Endothelial cell of umbilical vein (primary cell): Measurements from ENCODE around the gene RYR3. TPM values are rescaled to one million over a fixed set of nuclear protein-coding genes. Genes with fewer than 3 reads are reported as not detected.
A peak's percentile ranks its signal among the peaks of the same experiment; 100 is the strongest.

Experiments
- BruUV-seq: library from RNA; stranded (reverse); fragments of 400-500 nt; replicated peaks from 2 replicates; lab custom pipeline; 2021; lab: Mats Ljungman, UMichigan
- CTCF ChIA-PET: fragments of 300-600, 350-600 bp; sonication (Branson Sonifier 250); formaldehyde crosslinking; loops from one replicate; lab custom pipeline; 2021; ENCODE audit warnings: antibody characterized with exemption, inconsistent platforms; lab: Charles Lee
- POLR2A ChIA-PET: fragments of 300-600, 350-600 bp; sonication (Branson Sonifier 250); formaldehyde crosslinking; loops from one replicate; lab custom pipeline; 2021; ENCODE audit warnings: antibody characterized with exemption, inconsistent platforms; lab: Charles Lee
- DNase-seq: peaks from one replicate; pipeline ENCODE4 v3.0.0-alpha.2; 2011; ENCODE audit warnings: low read depth, low spot score
- FAIRE-seq: peaks from 2 replicates; lab custom pipeline; 2011; peaks lifted over from hg19 to GRCh38; lab: Jason Lieb, UNC
- H2AFZ ChIP-seq: 2 replicates; pipeline ENCODE4 v1.6.0; 2012; ENCODE audit warnings: low read depth, low read length, control low read depth, inconsistent platforms
- H3K27ac ChIP-seq: 2 replicates; pipeline ENCODE4 v1.5.1; 2011; ENCODE audit warnings: low read depth, mild to moderate bottlenecking, control low read depth, low read length, moderate library complexity; ENCODE audit not compliant: insufficient read depth
- H3K27me3 ChIP-seq, 2 experiments: 2 replicates each; pipeline versions ENCODE4 v1.6.0 to v1.6.1; 2011; ENCODE audit warnings: low read length in 2 of 2, mixed read lengths in 1 of 2; ENCODE audit not compliant: control insufficient read depth in 2 of 2, insufficient read depth in 2 of 2
- H3K36me3 ChIP-seq, 2 experiments: 2 replicates in 1 of 2; 3 replicates in 1 of 2; pipeline ENCODE4 v1.5.1; 2011; ENCODE audit warnings: low read length in 2 of 2, mild to moderate bottlenecking in 1 of 2, moderate library complexity in 1 of 2; ENCODE audit not compliant: control insufficient read depth in 2 of 2, insufficient read depth in 2 of 2; ENCODE audit errors: extremely low read depth in 1 of 2
- H3K4me1 ChIP-seq: 3 replicates; pipeline ENCODE4 v1.5.1; 2011; ENCODE audit warnings: mild to moderate bottlenecking, low read length; ENCODE audit not compliant: control insufficient read depth, insufficient read depth; ENCODE audit errors: extremely low read depth
- H3K4me2 ChIP-seq: 2 replicates; pipeline ENCODE4 v1.6.1; 2011; ENCODE audit warnings: low read length, control low read depth, mixed read lengths; ENCODE audit not compliant: insufficient read depth
- H3K4me3 ChIP-seq, 3 experiments: fragments of 200-600 bp in 1 of 3; sonication (generic), shearing (Covaris generic) in 1 of 3; replicated peaks in 1 of 3; 2 replicates each; pipeline ENCODE4 v1.5.1; 2011 to 2016; ENCODE audit warnings: control low read depth in 3 of 3, low read length in 3 of 3, mild to moderate bottlenecking in 2 of 3, inconsistent platforms in 1 of 3, low read depth in 1 of 3, moderate library complexity in 1 of 3; ENCODE audit not compliant: insufficient read depth in 1 of 3
- H3K79me2 ChIP-seq: 2 replicates; pipeline ENCODE4 v1.6.0; 2012; ENCODE audit warnings: low read length, inconsistent platforms; ENCODE audit not compliant: control insufficient read depth, insufficient read depth
- H3K9ac ChIP-seq: replicated peaks from 2 replicates; pipeline ENCODE3; 2011; ENCODE audit warnings: low read length, control low read depth; ENCODE audit not compliant: insufficient read depth; ENCODE audit errors: extremely low read depth
- H3K9me1 ChIP-seq: replicated peaks from 3 replicates; pipeline ENCODE4 v1.6.0; 2011; ENCODE audit warnings: mild to moderate bottlenecking, low read length; ENCODE audit not compliant: control insufficient read depth, insufficient read depth; ENCODE audit errors: extremely low read depth
- H3K9me3 ChIP-seq: replicated peaks from 2 replicates; pipeline ENCODE4 v1.5.1; 2012; ENCODE audit warnings: low read length, inconsistent platforms; ENCODE audit not compliant: control insufficient read depth, insufficient read depth
- H4K20me1 ChIP-seq: replicated peaks from 2 replicates; pipeline ENCODE3; 2011; ENCODE audit warnings: mild to moderate bottlenecking, low read length; ENCODE audit not compliant: control insufficient read depth, insufficient read depth; ENCODE audit errors: extremely low read depth
- FOS ChIP-seq: IDR thresholded peaks from 2 replicates; pipeline ENCODE4 v1.6.1; 2011; ENCODE audit warnings: mild to moderate bottlenecking, low read length, moderate library complexity, borderline replicate concordance; ENCODE audit not compliant: insufficient read depth
- POLR2A ChIP-seq: IDR thresholded peaks from 2 replicates; pipeline ENCODE4 v1.6.1; 2012; ENCODE audit warnings: low read depth, mild to moderate bottlenecking, control low read depth, low read length
- dilution Hi-C: fragments of 300-500 bp; cut with MboI; formaldehyde crosslinking; loops from one replicate; pipeline ENCODE4 v1.15.0; 2019; ENCODE audit warnings: low sequenced_read_pairs; ENCODE audit not compliant: extremely low pct_ligation_motif_present
- intact Hi-C: fragments of 100-400 bp; cut with micrococcal nuclease; formaldehyde crosslinking; loops from one replicate; pipeline ENCODE4 v1.10.0; 2022
- polyA plus RNA-seq, 4 experiments: library from polyadenylated mRNA; depleted of rRNA in 3 of 4; stranded (reverse) in 3 of 4; unstranded in 1 of 4; fragments of >200 nt; gene quantifications; 2 replicates each; pipeline versions ENCODE4 v1.2.1 to v1.2.3, GENCODE V29; 2011 to 2012; ENCODE audit warnings: missing spikeins in 1 of 4
- total RNA-seq: library from RNA; stranded (reverse); gene quantifications from 2 replicates; pipeline ENCODE4 v1.2.3, GENCODE V29; 2021

Gene RYR3
- total and polyA plus RNA-seq, 2 donors (not counting 3 experiments of a cell fraction or from before 2014, with no cell fraction given): not detected

GRCh38 chr15:33908406-33908805, 597.6 kb downstream of the RYR3 start:
- intact Hi-C loops (no loop called here), dilution Hi-C loops (no loop called here)
- peaks cover 19% of the 10 kb centered on the region for H3K4me1 ChIP-seq
- no peaks in the 10 kb centered on the region for H4K20me1 ChIP-seq
- no peak overlapping the region for H3K4me2 ChIP-seq
- no peak overlapping the region for H3K4me3 ChIP-seq
- no peak overlapping the region for H2AFZ ChIP-seq
- no peaks in the 10 kb centered on the region for H3K27me3 ChIP-seq
- ChIA-PET POLR2A (no interaction called here), CTCF (interaction anchor here (1.3 kb wide), 1 partner anchor 21 kb away, joined by 3 read pairs; no protein-coding TSS in a partner anchor)
- no peaks in the 10 kb centered on the region for H3K9me1 ChIP-seq
- H3K79me2 ChIP-seq: no peaks in the 10 kb centered on the region
- no peak overlapping the region for H3K9ac ChIP-seq
- H3K36me3 ChIP-seq: no peaks in the 10 kb centered on the region
- no peaks in the 10 kb centered on the region for H3K9me3 ChIP-seq
- no TSS peak for BruUV-seq
- no peak for TF ChIP-seq POLR2A
- FAIRE-seq: no peak
- H3K27ac ChIP-seq: no peak overlapping the region
- peak; percentile 18 for DNase-seq

GRCh38 chr15:33910741-33911140, 600.0 kb downstream of the RYR3 start:
- DNase-seq: peak; percentile 24
- no peak overlapping the region for H3K4me2 ChIP-seq
- H4K20me1 ChIP-seq: no peaks in the 10 kb centered on the region
- no peaks in the 10 kb centered on the region for H3K27me3 ChIP-seq
- no peak overlapping the region for H3K27ac ChIP-seq
- intact Hi-C loops: no loop called here
- no peak overlapping the region for H3K4me3 ChIP-seq
- dilution Hi-C loops: no loop called here
- no peaks in the 10 kb centered on the region for H3K9me1 ChIP-seq
- POLR2A ChIA-PET: no interaction called here
- H3K9ac ChIP-seq: no peak overlapping the region
- BruUV-seq: no TSS peak
- H2AFZ ChIP-seq: no peak overlapping the region
- H3K9me3 ChIP-seq: no peaks in the 10 kb centered on the region
- CTCF ChIA-PET: interaction anchor here (1.3 to 1.7 kb wide), 2 partner anchors 24 to 82 kb away, joined by 4 to 5 read pairs; no protein-coding TSS in a partner anchor
- peaks cover 22% of the 10 kb centered on the region for H3K4me1 ChIP-seq
- no peaks in the 10 kb centered on the region for H3K79me2 ChIP-seq
- TF ChIP-seq POLR2A (no peak), FOS (peak; percentile 70)
- peak; percentile 28 for FAIRE-seq
- no peaks in the 10 kb centered on the region for H3K36me3 ChIP-seq
